Measurements from ENCODE around the gene CCDC183.
"Not testable (repeated sequence)": the region's sequence is repeated elsewhere in the genome, so short reads cannot be mapped to it uniquely, and the experiment has no call there.

The CCDC183 gene

GRCh38 chr9:136796238-136796774 lies at the start of gene CCDC183:
Gene CCDC183 (plus strand): TSS chr9:136796338. CDS start chr9:136796398, 60 bp downstream.
- DNase-seq (ENCODE audit: extremely low spot score, insufficient read length, low read depth) (no peak), FAIRE-seq (no peak)

- no peak for DNase-seq (ENCODE audit: extremely low spot score, insufficient read length, low read depth)
- no peak for FAIRE-seq
These were observed 49.5 kb upstream of the CCDC183 start for GRCh38 chr9:136746621-136747020.

- no peak for DNase-seq (ENCODE audit: extremely low spot score, insufficient read length, low read depth)
- FAIRE-seq: no peak
These were observed 48.7 kb upstream of the CCDC183 start for GRCh38 chr9:136747161-136748060.

GRCh38 chr9:136748201-136748600 lies 47.9 kb upstream of the CCDC183 start, which contains the start of gene LCN6:
Gene LCN6 (minus strand): TSS chr9:136748525. CDS start chr9:136748483, 42 bp downstream.
- DNase-seq (ENCODE audit: extremely low spot score, insufficient read length, low read depth) (no peak), FAIRE-seq (no peak)

- FAIRE-seq (no peak), DNase-seq (ENCODE audit: extremely low spot score, insufficient read length, low read depth) (no peak)
These were observed 47.2 kb upstream of the CCDC183 start for GRCh38 chr9:136748666-136749611.

- no peak for DNase-seq (ENCODE audit: extremely low spot score, insufficient read length, low read depth)
- no peak for FAIRE-seq
These were observed 45.6 kb upstream of the CCDC183 start for GRCh38 chr9:136750526-136750925.

GRCh38 chr9:136751244-136751643 lies 44.9 kb upstream of the CCDC183 start:
- no peak for DNase-seq (ENCODE audit: extremely low spot score, insufficient read length, low read depth)
- FAIRE-seq: no peak

GRCh38 chr9:136751814-136752213 lies 44.3 kb upstream of the CCDC183 start:
- FAIRE-seq (no peak), DNase-seq (ENCODE audit: extremely low spot score, insufficient read length, low read depth) (no peak)

GRCh38 chr9:136753371-136754058 lies 42.6 kb upstream of the CCDC183 start:
- FAIRE-seq (no peak), DNase-seq (ENCODE audit: extremely low spot score, insufficient read length, low read depth) (no peak)

GRCh38 chr9:136754059-136754572 lies 42.0 kb upstream of the CCDC183 start:
- no peak for DNase-seq (ENCODE audit: extremely low spot score, insufficient read length, low read depth)
- FAIRE-seq: no peak

- no peak for FAIRE-seq
- no peak for DNase-seq (ENCODE audit: extremely low spot score, insufficient read length, low read depth)
These were observed 41.4 kb upstream of the CCDC183 start for GRCh38 chr9:136754626-136755301.

- not testable (repeated sequence) for FAIRE-seq; DNase-seq (ENCODE audit: extremely low spot score, insufficient read length, low read depth)
These were observed 40.6 kb upstream of the CCDC183 start for GRCh38 chr9:136755302-136756133.

GRCh38 chr9:136756134-136756438 lies 40.1 kb upstream of the CCDC183 start:
- no peak for DNase-seq (ENCODE audit: extremely low spot score, insufficient read length, low read depth)
- no peak for FAIRE-seq

GRCh38 chr9:136756836-136757235 lies 39.3 kb upstream of the CCDC183 start:
- DNase-seq (ENCODE audit: extremely low spot score, insufficient read length, low read depth) (no peak), FAIRE-seq (no peak)

- FAIRE-seq (no peak), DNase-seq (ENCODE audit: extremely low spot score, insufficient read length, low read depth) (no peak)
These were observed 38.8 kb upstream of the CCDC183 start for GRCh38 chr9:136757328-136757727.

- FAIRE-seq (no peak), DNase-seq (ENCODE audit: extremely low spot score, insufficient read length, low read depth) (no peak)
These were observed 38.4 kb upstream of the CCDC183 start for GRCh38 chr9:136757751-136758140.

- FAIRE-seq (no peak), DNase-seq (ENCODE audit: extremely low spot score, insufficient read length, low read depth) (no peak)
These were observed 37.1 kb upstream of the CCDC183 start for GRCh38 chr9:136759001-136759400.
